GM18499 (cell line): ENCODE results near the gene GOT2.
"Not testable (repeated sequence)": the region's sequence is repeated elsewhere in the genome, so short reads cannot be mapped to it uniquely, and the experiment has no call there.

Source experiments
- ATAC-seq: cut with Tn5 transposase; IDR thresholded peaks from one replicate; pipeline ENCODE4 v1.9.1; 2021; ENCODE audit warnings: moderate number of reproducible peaks; ENCODE audit not compliant: insufficient read depth, unreplicated experiment

The GOT2 gene

DNA sequence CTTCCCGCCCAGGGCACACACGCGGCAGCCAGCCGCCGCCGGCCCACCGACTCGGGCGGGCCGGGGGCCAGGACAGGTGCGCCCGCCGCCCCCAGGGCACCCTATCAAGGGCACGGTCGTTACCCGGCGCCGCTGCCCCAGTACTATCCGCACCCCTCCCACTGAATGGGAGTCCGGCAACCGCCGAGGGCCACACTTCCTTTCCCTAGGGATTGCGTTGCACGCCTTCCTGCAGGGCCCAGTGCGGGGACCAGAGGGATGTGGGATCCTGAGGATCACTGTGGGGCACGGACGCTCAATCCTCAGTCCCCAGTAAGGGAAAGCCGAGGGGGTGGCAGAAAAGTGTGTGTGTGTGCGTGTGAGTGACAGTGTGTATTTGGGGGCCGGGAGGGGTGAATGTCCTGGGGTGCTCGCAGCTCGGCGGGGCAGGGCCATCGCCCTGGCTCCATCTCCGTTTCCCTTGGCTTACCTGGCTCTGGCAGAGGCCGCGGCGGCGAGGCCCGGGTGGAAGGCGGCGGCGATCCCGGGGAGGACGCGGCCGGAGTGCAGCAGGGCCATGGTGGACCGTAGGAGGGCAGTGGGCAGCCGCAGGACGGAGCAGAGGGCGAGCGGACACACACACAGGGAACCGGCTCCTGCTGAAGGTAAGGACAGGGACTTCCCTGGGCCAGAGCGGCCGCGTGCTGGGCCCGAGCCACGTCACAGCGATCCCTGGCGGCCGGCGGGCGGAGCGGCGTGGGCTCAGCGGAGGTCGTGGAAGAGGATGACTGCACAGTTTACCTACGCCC is at the start of gene GOT2:
TSS of gene GOT2 (minus strand) at position 646 of the 788 bp plus-strand sequence. CDS start at position 558, 88 bp downstream.
- ATAC-seq = peak; percentile 79

DNA sequence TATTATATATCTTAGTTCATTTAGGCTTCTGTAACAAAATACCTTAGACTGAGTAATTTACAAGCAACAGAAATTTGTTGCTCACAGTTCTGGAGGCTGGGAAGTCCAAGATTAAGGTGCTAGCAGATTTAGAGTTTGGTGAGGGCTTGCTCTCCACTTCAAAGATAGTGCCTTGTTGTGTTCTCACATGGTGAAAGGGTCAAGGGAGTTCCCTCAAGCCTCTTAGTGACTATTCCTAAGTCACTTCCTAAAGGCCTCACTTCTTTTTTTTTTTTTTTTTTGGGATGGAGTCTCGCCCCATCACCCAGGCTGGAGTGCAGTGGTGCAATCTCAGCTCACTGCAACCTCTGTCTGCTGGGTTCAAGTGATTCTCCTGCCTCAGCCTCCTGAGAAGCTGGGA is 45.2 kb upstream of the GOT2 start:
- not testable (repeated sequence) for ATAC-seq

- ATAC-seq = no peak
Observed at GRCh38 chr16:58773870-58774269, 39.8 kb upstream of the GOT2 start.

- no peak for ATAC-seq
Observed at GRCh38 chr16:58768145-58768544, 34.0 kb upstream of the GOT2 start.

GRCh38 chr16:58767581-58767980 is 33.5 kb upstream of the GOT2 start:
- no peak for ATAC-seq

- ATAC-seq = no peak
Observed at GRCh38 chr16:58756650-58757332, 22.7 kb upstream of the GOT2 start.

GRCh38 chr16:58755989-58756649 is 22.0 kb upstream of the GOT2 start:
- ATAC-seq = peak; percentile 90

- no peak for ATAC-seq
Observed at GRCh38 chr16:58753711-58754134, 19.6 kb upstream of the GOT2 start.

DNA sequence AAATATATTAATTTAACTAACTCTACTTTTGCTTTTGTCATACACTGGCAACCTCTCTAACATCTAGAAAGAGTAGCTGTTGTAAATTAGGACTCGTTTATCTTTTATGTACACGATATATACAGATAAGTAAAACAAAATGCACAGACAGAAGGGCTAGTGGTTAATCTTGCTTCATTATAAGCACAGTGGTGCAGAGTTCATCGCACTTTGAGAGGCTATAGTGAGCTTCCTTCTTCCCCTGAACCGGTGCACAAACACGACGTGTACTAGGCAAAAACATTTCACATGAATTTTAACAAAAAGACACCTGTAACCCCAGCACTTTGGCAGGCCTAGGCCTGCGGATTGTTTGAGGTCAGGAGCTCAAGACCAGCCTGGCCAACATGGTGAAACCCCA is 10.4 kb upstream of the GOT2 start:
- ATAC-seq = no peak

GRCh38 chr16:58741976-58742375 is 7.9 kb upstream of the GOT2 start:
- no peak for ATAC-seq

GRCh38 chr16:58741166-58741565 is 7.0 kb upstream of the GOT2 start:
- no peak for ATAC-seq

DNA sequence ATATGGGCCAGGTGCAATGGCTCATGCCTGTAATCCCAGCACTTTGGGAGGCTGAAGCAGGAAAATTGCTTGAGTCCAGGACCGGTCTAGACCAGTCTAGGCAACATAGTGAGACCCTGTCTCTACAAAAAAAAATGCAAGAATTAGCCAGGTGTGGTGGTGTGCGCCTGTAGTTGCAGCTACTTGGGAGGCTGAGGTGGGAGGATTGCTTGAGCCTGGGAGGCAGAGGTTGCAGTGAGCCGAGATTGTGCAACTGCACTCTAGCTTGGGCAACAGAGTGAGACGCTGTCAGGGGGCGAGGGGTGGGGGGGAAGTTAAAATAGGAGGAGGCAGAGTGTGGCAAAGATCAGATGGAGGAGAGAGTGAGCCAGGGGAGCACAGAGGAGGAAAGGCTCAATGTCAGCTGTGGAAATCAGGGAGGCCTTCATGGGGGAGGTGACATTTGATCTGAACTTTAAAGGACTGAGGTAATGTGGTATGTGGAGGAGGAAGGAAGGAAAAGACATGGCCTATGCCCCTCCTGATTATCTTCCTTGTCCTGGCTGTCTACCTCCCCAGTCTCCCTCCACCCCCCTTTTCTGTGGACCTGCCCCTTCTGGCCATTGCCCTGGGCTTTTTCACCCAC is 4.7 kb upstream of the GOT2 start:
- ATAC-seq = no peak

- not testable (repeated sequence) for ATAC-seq
Observed at GRCh38 chr16:58736341-58736740, 2.2 kb upstream of the GOT2 start.

DNA sequence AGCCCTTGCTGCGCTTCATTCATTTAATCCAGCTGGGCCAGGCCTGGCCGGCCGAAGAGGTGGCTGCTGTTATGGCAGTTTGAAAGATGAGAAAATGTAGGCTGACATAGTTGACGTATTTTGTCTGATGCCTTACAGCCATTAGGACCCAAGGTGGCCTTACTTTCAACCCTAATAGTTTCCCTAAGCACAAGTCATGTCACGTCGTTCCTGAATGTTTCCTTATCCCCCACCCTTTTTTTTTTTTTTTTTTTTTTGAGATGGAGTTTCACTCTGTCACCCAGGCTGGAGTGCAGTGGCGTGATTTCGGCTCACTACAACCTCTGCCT is 307 bp upstream of the GOT2 start:
- no peak for ATAC-seq

- ATAC-seq = no peak
Observed at GRCh38 chr16:58733248-58733670, 857 bp downstream of the GOT2 start.

DNA sequence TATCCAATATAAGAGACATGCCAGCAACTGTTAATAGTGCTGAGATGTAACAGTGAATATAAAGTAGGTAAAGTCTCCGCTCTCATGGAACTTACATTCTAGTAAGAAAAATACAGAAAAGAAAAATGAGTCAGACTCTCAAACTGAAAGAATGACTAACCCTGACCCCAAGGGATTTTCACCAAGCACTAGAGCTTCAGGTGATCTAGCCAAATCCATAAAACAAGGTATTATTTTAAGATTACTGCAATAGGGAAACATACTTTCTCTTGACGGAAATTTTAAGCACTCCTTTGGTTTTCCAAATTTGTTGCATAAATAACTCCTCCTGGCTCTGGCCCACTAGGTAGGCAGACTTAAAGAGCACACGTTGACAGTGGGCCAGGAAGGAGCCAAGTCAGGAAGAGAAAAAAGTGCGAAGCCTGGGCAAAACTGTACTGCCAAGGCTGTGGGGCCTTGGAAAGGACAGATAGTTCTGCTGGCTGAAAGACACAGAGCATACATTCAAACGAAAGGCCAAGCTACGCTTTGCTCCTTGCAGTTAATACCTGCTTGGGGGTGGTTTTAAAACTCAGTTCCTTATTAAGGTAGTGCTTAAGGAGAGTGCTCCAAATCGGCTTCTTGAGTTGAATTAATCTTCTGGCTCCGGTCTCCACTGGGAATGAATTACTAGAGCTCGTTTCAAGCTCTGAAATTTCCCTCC is 1.4 kb downstream of the GOT2 start:
- ATAC-seq = peak; percentile 62

GRCh38 chr16:58730724-58731370 is 3.3 kb downstream of the GOT2 start:
- ATAC-seq = no peak

GRCh38 chr16:58727796-58728568 is 6.1 kb downstream of the GOT2 start:
- ATAC-seq = no peak
